Large intestine (tissue), 12 donors: ENCODE data around the gene PKDREJ. TPM values are rescaled to one million over a fixed set of nuclear protein-coding genes. Genes with fewer than 3 reads are reported as not detected.
"Not testable (repeated sequence)": the region's sequence is repeated elsewhere in the genome, so short reads cannot be mapped to it uniquely, and the experiment has no call there.

ENCODE experiments used
- DNase-seq, 2 donors: peaks; one replicate each; pipeline versions ENCODE4 v3.0.0 to v3.0.0-alpha.2; 2013
- H3K27ac ChIP-seq: one replicate; pipeline ENCODE4 v1.5.1; 2013; ENCODE audit warnings: low read length
- H3K27me3 ChIP-seq: 2 replicates; pipeline ENCODE4 v1.6.1; 2013; ENCODE audit warnings: low read length; ENCODE audit not compliant: control insufficient read depth, insufficient read depth
- H3K36me3 ChIP-seq: 2 replicates; pipeline ENCODE4 v1.6.1; 2013; ENCODE audit warnings: low read length; ENCODE audit not compliant: control insufficient read depth, insufficient read depth
- H3K4me1 ChIP-seq: one replicate; pipeline ENCODE4 v1.6.1; 2013; ENCODE audit warnings: low read length; ENCODE audit not compliant: control insufficient read depth, insufficient read depth
- H3K4me3 ChIP-seq: one replicate; pipeline ENCODE4 v1.5.1; 2013; ENCODE audit warnings: low read length
- H3K9me3 ChIP-seq: one replicate; pipeline ENCODE4 v1.6.1; 2013; ENCODE audit warnings: mild to moderate bottlenecking, low read depth, low read length, moderate library complexity; ENCODE audit not compliant: control insufficient read depth
- WGBS: methylation state at CpG from one replicate; pipeline ENCODE4 v1.1.5; 2013; ENCODE audit warnings: low lambda C conversion rate; ENCODE audit not compliant: insufficient coverage; 5-methylcytosine and 5-hydroxymethylcytosine counted together
- long read RNA-seq, 11 donors: transcript quantifications; one replicate each; lab custom pipeline, GENCODE V29; 2026
- polyA plus RNA-seq: library from polyadenylated mRNA; unstranded; fragments of 120-200 nt; gene quantifications from one replicate; pipeline ENCODE4 v1.2.1, GENCODE V29; 2013

Gene PKDREJ
- 0.69 TPM for polyA plus RNA-seq
- long read RNA-seq, donor 1, full-length matches to known transcripts: 1 of 18 reads
- long read RNA-seq, donor 1, partial matches to known transcripts: 7 of 18 reads
- long read RNA-seq, donor 1, other reads (novel, unspliced or antisense): 10 of 18 reads
- long read RNA-seq, donor 2, full-length matches to known transcripts: 1 of 1 reads
- long read RNA-seq, donor 2, partial matches to known transcripts: 0 of 1 reads
- long read RNA-seq, donor 2, other reads (novel, unspliced or antisense): 0 of 1 reads
- long read RNA-seq, donor 3, full-length matches to known transcripts: 2 of 118 reads
- long read RNA-seq, donor 3, partial matches to known transcripts: 111 of 118 reads
- long read RNA-seq, donor 3, other reads (novel, unspliced or antisense): 5 of 118 reads
- long read RNA-seq, donor 4: 0 reads
- long read RNA-seq, donor 5: 0 reads
- long read RNA-seq, donor 6, full-length matches to known transcripts: 3 of 85 reads
- long read RNA-seq, donor 6, partial matches to known transcripts: 61 of 85 reads
- long read RNA-seq, donor 6, other reads (novel, unspliced or antisense): 21 of 85 reads
- long read RNA-seq, donor 7, full-length matches to known transcripts: 1 of 1 reads
- long read RNA-seq, donor 7, partial matches to known transcripts: 0 of 1 reads
- long read RNA-seq, donor 7, other reads (novel, unspliced or antisense): 0 of 1 reads
- long read RNA-seq, donor 8, full-length matches to known transcripts: 1 of 1 reads
- long read RNA-seq, donor 8, partial matches to known transcripts: 0 of 1 reads
- long read RNA-seq, donor 8, other reads (novel, unspliced or antisense): 0 of 1 reads
- long read RNA-seq, donor 9, full-length matches to known transcripts: 2 of 43 reads
- long read RNA-seq, donor 9, partial matches to known transcripts: 0 of 43 reads
- long read RNA-seq, donor 9, other reads (novel, unspliced or antisense): 41 of 43 reads
- long read RNA-seq, donor 10, full-length matches to known transcripts: 2 of 45 reads
- long read RNA-seq, donor 10, partial matches to known transcripts: 7 of 45 reads
- long read RNA-seq, donor 10, other reads (novel, unspliced or antisense): 36 of 45 reads
- long read RNA-seq, donor 11: 0 reads

GRCh38 chr22:46263216-46263590, at the start of gene PKDREJ:
TSS of gene PKDREJ (minus strand) at chr22:46263343. CDS start at chr22:46263322, 21 bp downstream.
- Histone ChIP-seq H3K4me3 (peak within 1 kb of the TSS; percentile 1), H3K36me3 (no peaks in the 10 kb centered on the region), H3K27me3 (peaks cover 15% of the 10 kb centered on the region), H3K9me3 (peaks cover 19% of the 10 kb centered on the region), H3K4me1 (peaks cover 27% of the 10 kb centered on the region), H3K27ac (peak within 1 kb of the TSS; percentile 74)
- WGBS: no CpG with 5 or more reads among the region's 30 CpGs
- no peak for DNase-seq

GRCh38 chr22:46312848-46313247, 49.7 kb upstream of the PKDREJ start:
- not testable (repeated sequence) for H3K4me3 ChIP-seq, H3K27ac ChIP-seq, H3K9me3 ChIP-seq, H3K4me1 ChIP-seq, DNase-seq, H3K27me3 ChIP-seq
- WGBS: no CpG with 5 or more reads among the region's 2 CpGs
- H3K36me3 ChIP-seq: peaks cover 15% of the 10 kb centered on the region

GRCh38 chr22:46312056-46312455, 48.9 kb upstream of the PKDREJ start:
- no CpG with 5 or more reads among the region's 8 CpGs for WGBS
- no peak overlapping the region for H3K27ac ChIP-seq
- no peak for DNase-seq
- H3K36me3 ChIP-seq: peaks cover 12% of the 10 kb centered on the region
- no peaks in the 10 kb centered on the region for H3K9me3 ChIP-seq
- no peaks in the 10 kb centered on the region for H3K4me1 ChIP-seq
- no peak overlapping the region for H3K4me3 ChIP-seq
- H3K27me3 ChIP-seq: no peaks in the 10 kb centered on the region

GRCh38 chr22:46309526-46310085, 46.5 kb upstream of the PKDREJ start:
- no CpG with 5 or more reads among the region's 15 CpGs for WGBS
- Histone ChIP-seq H3K27me3 (no peaks in the 10 kb centered on the region), H3K9me3 (no peaks in the 10 kb centered on the region)

GRCh38 chr22:46308283-46308988, 45.3 kb upstream of the PKDREJ start:
- WGBS: no CpG with 5 or more reads among the region's 23 CpGs
- H3K36me3 ChIP-seq: peaks cover 10% of the 10 kb centered on the region
- no peak for DNase-seq

More at GRCh38 chr22:46309526-46310085, 46.5 kb upstream of the PKDREJ start:
- no peak overlapping the region for H3K27ac ChIP-seq
- no peaks in the 10 kb centered on the region for H3K4me1 ChIP-seq
- peaks cover 10% of the 10 kb centered on the region for H3K36me3 ChIP-seq
- H3K4me3 ChIP-seq: no peak overlapping the region
- no peak for DNase-seq

GRCh38 chr22:46303347-46303965, 40.3 kb upstream of the PKDREJ start:
- Histone ChIP-seq H3K9me3 (no peaks in the 10 kb centered on the region), H3K27me3 (no peaks in the 10 kb centered on the region), H3K27ac (no peak overlapping the region), H3K4me3 (no peak overlapping the region), H3K36me3 (peaks cover 5% of the 10 kb centered on the region), H3K4me1 (no peaks in the 10 kb centered on the region)
- 83% methylated on average over 1 of the region's 7 CpGs for WGBS
- no peak for DNase-seq

More at GRCh38 chr22:46308283-46308988, 45.3 kb upstream of the PKDREJ start:
- no peak overlapping the region for H3K27ac ChIP-seq
- H3K4me3 ChIP-seq: no peak overlapping the region
- no peaks in the 10 kb centered on the region for H3K9me3 ChIP-seq
- no peaks in the 10 kb centered on the region for H3K27me3 ChIP-seq
- H3K4me1 ChIP-seq: no peaks in the 10 kb centered on the region

GRCh38 chr22:46300491-46300890, 37.3 kb upstream of the PKDREJ start:
- Histone ChIP-seq H3K27ac (no peak overlapping the region), H3K4me1 (peaks cover 15% of the 10 kb centered on the region), H3K27me3 (no peaks in the 10 kb centered on the region), H3K36me3 (peaks cover 5% of the 10 kb centered on the region), H3K9me3 (no peaks in the 10 kb centered on the region), H3K4me3 (no peak overlapping the region)
- no peak for DNase-seq
- 100% methylated on average over 2 of the region's 7 CpGs for WGBS

GRCh38 chr22:46299101-46299500, 36.0 kb upstream of the PKDREJ start:
- peaks cover 15% of the 10 kb centered on the region for H3K4me1 ChIP-seq
- H3K36me3 ChIP-seq: peaks cover 5% of the 10 kb centered on the region
- WGBS: 100% methylated on average over 1 of the region's 13 CpGs
- no peak overlapping the region for H3K27ac ChIP-seq
- H3K27me3 ChIP-seq: no peaks in the 10 kb centered on the region
- no peaks in the 10 kb centered on the region for H3K9me3 ChIP-seq
- no peak for DNase-seq
- H3K4me3 ChIP-seq: no peak overlapping the region

- H3K27me3 ChIP-seq: no peaks in the 10 kb centered on the region
- peak overlapping the region; percentile 72 for H3K4me3 ChIP-seq
- H3K27ac ChIP-seq: no peak overlapping the region
- peaks cover 15% of the 10 kb centered on the region for H3K4me1 ChIP-seq
- H3K9me3 ChIP-seq: no peaks in the 10 kb centered on the region
- peaks cover 20% of the 10 kb centered on the region for H3K36me3 ChIP-seq
- 0% methylated on average over 3 of the region's 32 CpGs for WGBS
- peak in 1 of 2 donors; percentile 59 for DNase-seq
Observed at GRCh38 chr22:46297151-46297812, 34.1 kb upstream of the PKDREJ start.
